ENCODE data around the gene CSGALNACT2. TPM values are rescaled to one million over a fixed set of nuclear protein-coding genes. Genes with fewer than 3 reads are reported as not detected.
A peak's percentile ranks its signal among the peaks of the same experiment; 100 is the strongest.

CSGALNACT2 gene
- total and polyA plus RNA-seq, 3 donors from 2014 or later, result 13.9 to 17.9 (median 16.7) TPM

- peak; percentile 52 for DNase-seq
- intact Hi-C loops (cut with DNase I; ENCODE audit: low total_unique reads), result no loop called here
- no peak overlapping the region for H3K4me3 ChIP-seq
- TF ChIP-seq CTCF (IDR thresholded peaks at IDR 0.05), result peak in 2 of 3 experiments; percentile 44 to 49
- no peak for TF ChIP-seq POLR2A (IDR thresholded peaks at IDR 0.05)
- no peaks in the 10 kb centered on the region for H3K27me3 ChIP-seq
- peaks cover 7% of the 10 kb centered on the region for H3K4me1 ChIP-seq
- H3K27ac ChIP-seq, result no peak overlapping the region
- no peaks in the 10 kb centered on the region for H3K9me3 ChIP-seq
- H3K36me3 ChIP-seq (ENCODE audit: low read depth, missing control alignments), result no peaks in the 10 kb centered on the region
- WGBS, 2 donors, result 78 to 81% methylated on average over 10 to 11 of the region's 11 CpGs
These were observed 66.9 kb downstream of the CSGALNACT2 start for GRCh38 chr10:43204943-43205671.

- no peak overlapping the region for H3K4me3 ChIP-seq
- no peaks in the 10 kb centered on the region for H3K9me3 ChIP-seq
- intact Hi-C loops (cut with DNase I; ENCODE audit: low total_unique reads), result no loop called here
- H3K27me3 ChIP-seq, result no peaks in the 10 kb centered on the region
- DNase-seq, result no peak
- no peak for TF ChIP-seq POLR2A (IDR thresholded peaks at IDR 0.05)
- TF ChIP-seq CTCF (IDR thresholded peaks at IDR 0.05), result no peak
- H3K4me1 ChIP-seq, result peaks cover 10% of the 10 kb centered on the region
- H3K27ac ChIP-seq, result no peak overlapping the region
- H3K36me3 ChIP-seq (ENCODE audit: low read depth, missing control alignments), result no peaks in the 10 kb centered on the region
- 90 to 93% methylated on average over 16 to 20 of the region's 20 CpGs for WGBS, 2 donors
These were observed 67.6 kb downstream of the CSGALNACT2 start for GRCh38 chr10:43205681-43206390.

- Histone ChIP-seq H3K27me3 (no peaks in the 10 kb centered on the region), H3K36me3 (ENCODE audit: low read depth, missing control alignments) (no peaks in the 10 kb centered on the region), H3K9me3 (no peaks in the 10 kb centered on the region), H3K4me3 (no peak overlapping the region), H3K27ac (no peak overlapping the region), H3K4me1 (peaks cover 10% of the 10 kb centered on the region)
- TF ChIP-seq POLR2A (IDR thresholded peaks at IDR 0.05), result no peak
- TF ChIP-seq CTCF (IDR thresholded peaks at IDR 0.05), result no peak
- DNase-seq, result no peak
- intact Hi-C loops (cut with DNase I; ENCODE audit: low total_unique reads), result no loop called here
- 74 to 79% methylated on average over 11 to 12 of the region's 13 CpGs for WGBS, 2 donors
These were observed 68.4 kb downstream of the CSGALNACT2 start for GRCh38 chr10:43206391-43207235.

- Histone ChIP-seq H3K27me3 (no peaks in the 10 kb centered on the region), H3K4me3 (no peak overlapping the region), H3K36me3 (ENCODE audit: low read depth, missing control alignments) (no peaks in the 10 kb centered on the region), H3K4me1 (peaks cover 3% of the 10 kb centered on the region), H3K27ac (no peak overlapping the region), H3K9me3 (no peaks in the 10 kb centered on the region)
- TF ChIP-seq CTCF (IDR thresholded peaks at IDR 0.05), result no peak
- TF ChIP-seq POLR2A (IDR thresholded peaks at IDR 0.05), result no peak
- intact Hi-C loops (cut with DNase I; ENCODE audit: low total_unique reads), result no loop called here
- WGBS, 2 donors, result 81 to 92% methylated on average over 8 to 16 of the region's 17 CpGs
- DNase-seq, result no peak
These were observed 70.2 kb downstream of the CSGALNACT2 start for GRCh38 chr10:43208147-43209073.

Measured in testis (tissue), 3 donors.